HG03378 (cell line): ENCODE measurements around the gene UST.

Experiments used
- ATAC-seq: cut with Tn5 transposase; IDR thresholded peaks from one replicate; pipeline ENCODE4 v1.9.1; 2021; ENCODE audit warnings: mild to moderate bottlenecking, moderate library complexity; ENCODE audit not compliant: unreplicated experiment

UST gene

GRCh38 chr6:149053848-149054558 lies 307.2 kb downstream of the UST start:
- no peak for ATAC-seq

- peak; percentile 83 for ATAC-seq
These were observed 307.8 kb downstream of the UST start for GRCh38 chr6:149054559-149055194.

GRCh38 chr6:149055195-149055899 lies 308.5 kb downstream of the UST start:
- peak; percentile 34 for ATAC-seq

GRCh38 chr6:149056777-149057463 lies 310.1 kb downstream of the UST start:
- ATAC-seq: no peak

GRCh38 chr6:149057464-149057840 lies 310.6 kb downstream of the UST start:
- no peak for ATAC-seq

- no peak for ATAC-seq
These were observed 312.7 kb downstream of the UST start for GRCh38 chr6:149059557-149059956.

GRCh38 chr6:149060300-149060984 lies 313.6 kb downstream of the UST start:
- peak; percentile 77 for ATAC-seq

- no peak for ATAC-seq
These were observed 314.3 kb downstream of the UST start for GRCh38 chr6:149060985-149061760.

- no peak for ATAC-seq
These were observed 315.1 kb downstream of the UST start for GRCh38 chr6:149061930-149062329.

- ATAC-seq: no peak
These were observed 316.0 kb downstream of the UST start for GRCh38 chr6:149062653-149063348.

GRCh38 chr6:149063468-149063867 lies 316.6 kb downstream of the UST start:
- no peak for ATAC-seq

- no peak for ATAC-seq
These were observed 317.3 kb downstream of the UST start for GRCh38 chr6:149064001-149064659.

GRCh38 chr6:149064660-149065015 lies 317.8 kb downstream of the UST start:
- ATAC-seq: no peak

- ATAC-seq: no peak
These were observed 318.3 kb downstream of the UST start for GRCh38 chr6:149065121-149065520.

- ATAC-seq: peak; percentile 95
These were observed 319.1 kb downstream of the UST start for GRCh38 chr6:149065658-149066556.

GRCh38 chr6:149071997-149072396 lies 325.2 kb downstream of the UST start:
- ATAC-seq: no peak

- ATAC-seq: no peak
These were observed 328.0 kb downstream of the UST start for GRCh38 chr6:149074832-149075258.
